H1 (cell line): Measurements from ENCODE around the gene GRM8.

ENCODE experiments used
- JUND ChIP-seq: IDR thresholded peaks from 2 replicates; pipeline ENCODE4 v1.6.1; 2011; ENCODE audit warnings: mild to moderate bottlenecking, improper control_type of control experiment, low read length
- TF ChIP-seq, protein P1 (sequence below), 3 experiments: IDR thresholded peaks; 1 replicate in 2 of 3; 2 replicates in 1 of 3; pipeline versions ENCODE4 v1.5.1 to v1.6.1; 2011; ENCODE audit warnings: low read length in 3 of 3, mild to moderate bottlenecking in 3 of 3, inconsistent platforms in 2 of 3, low read depth in 1 of 3, moderate library complexity in 1 of 3; ENCODE audit not compliant: insufficient read depth in 1 of 3; ENCODE audit errors: control extremely low read depth in 1 of 3

DNA sequence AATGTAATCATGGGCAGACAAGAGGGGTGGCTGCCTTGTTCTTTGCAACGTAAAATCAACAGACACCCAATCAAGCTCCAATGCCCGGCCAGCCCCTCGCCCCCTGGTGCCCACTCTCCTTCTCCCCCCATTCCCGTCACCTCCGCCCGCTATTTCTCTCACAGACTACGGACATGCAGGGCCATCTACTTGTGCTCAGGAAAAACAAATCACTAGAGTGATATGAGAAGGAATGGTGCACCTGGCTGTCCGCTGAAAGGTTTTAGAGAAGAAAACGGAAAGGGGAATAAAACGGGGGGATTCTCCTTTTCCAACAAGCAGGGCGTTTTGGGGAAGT lies 396 bp downstream of the GRM8 start:
- TF ChIP-seq, protein P1, sequence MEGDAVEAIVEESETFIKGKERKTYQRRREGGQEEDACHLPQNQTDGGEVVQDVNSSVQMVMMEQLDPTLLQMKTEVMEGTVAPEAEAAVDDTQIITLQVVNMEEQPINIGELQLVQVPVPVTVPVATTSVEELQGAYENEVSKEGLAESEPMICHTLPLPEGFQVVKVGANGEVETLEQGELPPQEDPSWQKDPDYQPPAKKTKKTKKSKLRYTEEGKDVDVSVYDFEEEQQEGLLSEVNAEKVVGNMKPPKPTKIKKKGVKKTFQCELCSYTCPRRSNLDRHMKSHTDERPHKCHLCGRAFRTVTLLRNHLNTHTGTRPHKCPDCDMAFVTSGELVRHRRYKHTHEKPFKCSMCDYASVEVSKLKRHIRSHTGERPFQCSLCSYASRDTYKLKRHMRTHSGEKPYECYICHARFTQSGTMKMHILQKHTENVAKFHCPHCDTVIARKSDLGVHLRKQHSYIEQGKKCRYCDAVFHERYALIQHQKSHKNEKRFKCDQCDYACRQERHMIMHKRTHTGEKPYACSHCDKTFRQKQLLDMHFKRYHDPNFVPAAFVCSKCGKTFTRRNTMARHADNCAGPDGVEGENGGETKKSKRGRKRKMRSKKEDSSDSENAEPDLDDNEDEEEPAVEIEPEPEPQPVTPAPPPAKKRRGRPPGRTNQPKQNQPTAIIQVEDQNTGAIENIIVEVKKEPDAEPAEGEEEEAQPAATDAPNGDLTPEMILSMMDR (IDR thresholded peaks at IDR 0.05; ENCODE audit: control extremely low read depth in 1 of 3, insufficient read depth in 1 of 3, low read depth in 1 of 3, low read length in 3 of 3) = no peak
- TF ChIP-seq JUND = no peak
